Stomach (tissue), 4 donors: ENCODE results near the gene RBM10.
A peak's percentile ranks its signal among the peaks of the same experiment; 100 is the strongest.

ENCODE experiments used
- CTCF ChIP-seq, 7 experiments: fragments of 450-650 bp in 4 of 7; fragments of 200-600 bp in 3 of 7; sonication (generic) in 3 of 7; IDR thresholded peaks; one replicate each; pipeline ENCODE4 v1.5.1; 2016 to 2019; ENCODE audit warnings: antibody characterized with exemption in 7 of 7, control low read depth in 2 of 7, mild to moderate bottlenecking in 1 of 7
- EP300 ChIP-seq: sonication (generic); formaldehyde crosslinking; IDR thresholded peaks from one replicate; pipeline ENCODE4 v1.6.1; 2017; ENCODE audit warnings: antibody characterized with exemption
- POLR2A ChIP-seq, 4 donors: fragments of 450-650 bp; IDR thresholded peaks; one replicate each; pipeline ENCODE4 v1.6.1; 2016; ENCODE audit warnings: antibody characterized with exemption in 4 of 4, control low read depth in 2 of 4, mild to moderate bottlenecking in 1 of 4, moderate library complexity in 1 of 4
- POLR2AphosphoS5 ChIP-seq, 3 donors: sonication (generic); formaldehyde crosslinking; IDR thresholded peaks; one replicate each; pipeline ENCODE4 v1.6.1; 2016; ENCODE audit warnings: antibody characterized with exemption in 3 of 3

- TF ChIP-seq CTCF (IDR thresholded peaks at IDR 0.05): no peak
- TF ChIP-seq POLR2A (IDR thresholded peaks at IDR 0.05): no peak
- no peak for TF ChIP-seq EP300
- TF ChIP-seq POLR2AphosphoS5 (IDR thresholded peaks at IDR 0.05): peak in 2 of 3 donors; percentile 15 to 50
Measured at GRCh38 chrX:47129157-47129898, 15.7 kb upstream of the RBM10 start.
